HG02610 (cell line): Measurements from ENCODE around the gene ARFGAP1.
A peak's percentile ranks its signal among the peaks of the same experiment; 100 is the strongest.

ENCODE experiments used
- ATAC-seq: cut with Tn5 transposase; IDR thresholded peaks from one replicate; pipeline ENCODE4 v1.9.1; 2021; ENCODE audit warnings: mild to moderate bottlenecking, moderate library complexity; ENCODE audit not compliant: unreplicated experiment

The ARFGAP1 gene

DNA sequence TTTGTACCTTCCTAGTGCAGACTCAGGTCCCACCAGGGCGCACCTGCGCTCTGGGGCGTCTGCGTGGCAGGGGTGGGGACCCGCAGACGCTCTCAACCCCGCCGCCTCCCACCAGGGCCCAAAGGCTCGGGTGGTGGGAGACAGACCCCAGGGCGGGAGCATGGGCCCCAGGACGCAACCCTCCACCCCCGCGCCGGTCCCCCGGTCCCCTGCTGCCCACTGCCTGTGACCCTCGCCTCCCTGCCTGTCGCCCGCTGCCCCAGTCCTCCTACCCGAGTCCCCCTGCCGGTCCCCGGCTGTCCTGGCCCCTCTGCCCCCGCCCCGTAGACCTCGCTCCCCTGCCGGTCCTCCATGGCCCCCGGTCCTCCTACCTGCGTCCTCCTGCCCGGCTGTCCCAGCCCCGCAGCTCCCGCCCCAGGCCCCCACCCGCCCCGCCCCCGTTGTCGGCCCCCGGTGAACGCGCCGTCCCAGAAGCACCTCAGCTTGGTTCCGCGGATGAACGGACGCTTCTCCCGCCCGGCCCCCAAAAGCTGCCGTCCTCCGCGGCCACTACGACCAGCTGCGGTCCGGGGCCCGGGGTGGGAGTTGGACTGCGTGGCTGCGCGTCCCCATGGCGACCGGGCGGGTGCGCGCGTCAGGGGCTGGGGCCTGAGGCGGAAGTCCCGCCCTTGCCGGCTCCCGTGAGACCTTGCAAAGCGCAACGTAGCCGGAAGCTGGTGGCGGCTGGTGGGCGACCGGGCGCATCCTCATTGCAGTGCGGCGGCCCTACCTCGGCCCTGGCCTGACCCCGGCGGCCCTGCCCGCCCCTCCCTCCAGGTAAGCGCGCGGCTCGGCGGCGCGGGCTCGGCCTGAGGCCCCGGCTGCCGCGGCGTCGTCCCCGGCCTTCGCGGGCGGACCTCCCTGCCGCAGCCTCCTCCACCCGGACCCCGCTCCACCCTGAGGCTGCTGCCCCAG is at the start of gene ARFGAP1:
Gene ARFGAP1 (plus strand): TSS at position 709 of the 954 bp plus-strand sequence. CDS start 2,768 bp downstream, outside the sequence.
- ATAC-seq, result peak; percentile 83

DNA sequence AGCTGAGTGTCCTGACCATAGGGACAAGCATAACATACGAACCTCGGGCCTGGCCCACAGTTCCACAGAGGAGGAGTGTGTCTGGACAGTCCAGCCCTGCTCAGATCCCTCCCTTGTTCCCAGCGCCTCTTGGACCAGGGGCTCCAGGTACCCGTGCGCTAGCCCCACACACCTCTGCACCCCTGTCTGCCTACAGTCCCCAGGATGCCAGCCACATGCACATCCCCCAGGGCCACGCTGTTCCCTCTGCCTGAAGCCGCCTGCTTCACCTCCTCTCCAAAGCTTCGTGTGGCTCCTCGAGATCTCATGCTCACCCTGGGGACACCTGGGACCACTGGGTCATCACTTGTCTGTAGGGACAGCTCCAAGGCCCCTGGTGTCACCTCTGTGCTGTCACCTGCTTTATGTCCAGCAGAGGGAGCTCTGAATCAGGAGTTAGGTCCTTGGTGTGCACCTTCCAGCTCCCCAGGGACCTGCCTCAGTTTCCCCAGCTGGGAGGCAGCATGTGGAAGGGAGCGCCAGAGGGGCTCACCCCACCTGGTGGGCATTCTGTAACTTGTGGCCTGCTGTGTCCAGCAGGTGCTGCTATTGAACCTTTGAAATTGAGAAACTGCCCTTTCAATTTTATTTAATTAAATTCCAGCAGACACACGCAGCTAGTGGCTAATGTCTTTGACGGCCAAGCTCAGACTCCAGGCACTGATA is 49.3 kb upstream of the ARFGAP1 start:
- ATAC-seq, result no peak

DNA sequence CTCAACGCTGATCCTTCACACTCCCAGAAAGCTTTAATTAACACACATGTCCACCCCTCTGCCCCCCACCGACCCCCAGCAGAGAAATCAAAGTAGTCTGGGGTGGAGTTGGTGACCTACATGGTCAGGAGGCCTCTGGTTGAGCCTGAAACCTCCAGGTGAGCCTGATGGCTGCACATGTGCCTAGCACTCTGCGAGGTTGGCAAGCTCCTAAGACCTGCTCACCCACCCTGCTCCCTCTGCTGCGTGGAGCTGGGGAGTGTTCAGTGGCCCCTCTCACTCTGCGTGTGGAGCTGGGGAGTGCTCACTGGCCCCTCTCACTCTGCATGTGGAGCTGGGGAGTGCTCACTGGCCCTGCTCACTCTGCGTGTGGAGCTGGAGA is 48.8 kb upstream of the ARFGAP1 start:
- no peak for ATAC-seq

DNA sequence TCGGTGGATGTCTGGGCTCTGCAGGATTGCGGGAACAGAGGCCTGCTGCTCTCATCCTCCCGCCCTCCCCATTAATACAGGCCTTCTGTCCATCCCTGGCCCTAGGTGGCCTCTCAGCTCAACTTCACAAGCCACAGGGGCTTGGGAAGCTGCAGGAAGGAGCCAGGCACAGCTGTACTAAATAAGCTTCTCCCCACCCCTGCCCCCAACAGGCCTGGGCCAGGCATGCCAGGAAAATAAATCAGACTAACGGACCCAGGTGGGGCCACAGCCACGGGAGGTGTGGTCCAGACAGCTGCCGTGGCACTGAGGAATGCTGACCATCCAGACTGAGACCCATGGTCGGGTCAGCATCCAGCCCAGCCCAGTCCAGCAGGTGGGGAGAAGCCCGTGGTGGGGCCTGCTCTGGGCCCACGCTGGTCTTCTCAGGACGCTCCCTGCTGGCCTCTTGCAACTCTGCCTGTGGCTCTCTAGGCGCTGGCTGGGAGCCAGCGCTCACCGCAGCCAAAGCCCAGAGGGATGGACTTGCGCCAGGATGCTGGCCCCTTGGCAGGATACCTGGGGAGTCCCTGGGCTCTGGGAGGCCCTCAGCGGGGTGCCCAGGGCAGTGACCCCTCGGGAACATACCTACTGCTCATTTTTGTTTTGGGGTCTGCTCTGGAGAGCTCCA is 48.1 kb upstream of the ARFGAP1 start:
- ATAC-seq, result no peak

DNA sequence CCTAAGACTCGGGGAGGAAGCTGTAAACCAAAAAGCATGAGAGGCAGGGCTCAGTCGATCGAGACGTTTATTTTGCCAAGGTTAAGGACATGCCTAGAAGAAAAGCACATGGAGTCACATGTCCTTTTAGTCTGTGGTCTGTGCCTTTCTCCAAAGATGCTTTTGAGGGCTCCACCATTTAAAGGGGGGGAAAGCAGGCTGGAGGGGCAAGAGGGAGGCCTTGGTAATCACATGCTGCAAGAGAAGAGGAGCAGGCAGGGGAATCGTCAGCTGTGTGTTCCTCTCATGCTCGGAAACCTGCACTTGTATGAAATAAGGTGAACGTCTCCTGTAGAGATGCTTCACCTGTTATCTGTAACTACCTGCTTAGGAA is 47.5 kb upstream of the ARFGAP1 start:
- ATAC-seq, result no peak

DNA sequence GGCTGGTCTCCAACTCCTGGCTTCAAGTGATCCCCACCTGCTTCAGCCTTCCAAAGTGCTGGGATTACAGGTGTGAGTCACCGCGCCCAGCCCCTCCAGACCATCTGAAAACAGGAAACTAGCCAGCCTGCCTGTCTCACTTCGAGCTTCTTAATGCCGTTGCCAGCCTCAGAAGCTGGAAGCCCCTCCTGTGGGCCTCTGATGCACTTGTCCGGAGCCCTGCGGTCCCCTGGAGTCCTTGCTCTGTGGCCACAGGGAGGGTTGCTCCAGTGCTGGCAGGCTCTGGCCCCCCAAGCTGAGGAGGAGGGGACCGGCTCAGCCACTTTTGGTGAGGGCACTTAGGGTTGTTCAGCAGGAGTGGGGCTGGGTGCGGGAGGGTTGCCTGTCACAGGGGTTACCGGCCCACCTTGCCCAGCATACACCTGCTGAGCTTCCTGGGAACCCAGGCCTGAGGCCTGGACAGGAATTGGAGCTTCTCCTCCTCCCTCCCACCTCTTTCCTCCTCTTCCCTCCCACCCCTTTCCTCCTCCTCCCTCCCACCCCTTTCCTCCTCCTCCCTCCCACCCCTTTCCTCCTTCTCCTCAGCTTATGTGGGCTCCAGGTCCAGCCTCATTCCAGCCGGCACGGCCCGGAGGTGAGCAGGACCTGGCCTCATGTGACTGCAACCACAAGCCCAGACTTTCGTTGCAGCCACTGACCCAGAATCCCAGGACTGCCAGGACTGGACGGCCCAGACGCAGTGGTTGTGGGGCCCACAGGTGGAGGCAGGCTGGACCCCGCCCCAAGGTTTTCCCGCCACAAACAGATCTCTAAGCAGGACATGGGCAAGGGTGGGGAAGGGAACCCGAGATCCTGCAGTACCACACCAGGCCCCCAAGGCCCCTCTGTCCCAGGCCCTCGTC is 46.3 kb upstream of the ARFGAP1 start:
- ATAC-seq, result no peak

DNA sequence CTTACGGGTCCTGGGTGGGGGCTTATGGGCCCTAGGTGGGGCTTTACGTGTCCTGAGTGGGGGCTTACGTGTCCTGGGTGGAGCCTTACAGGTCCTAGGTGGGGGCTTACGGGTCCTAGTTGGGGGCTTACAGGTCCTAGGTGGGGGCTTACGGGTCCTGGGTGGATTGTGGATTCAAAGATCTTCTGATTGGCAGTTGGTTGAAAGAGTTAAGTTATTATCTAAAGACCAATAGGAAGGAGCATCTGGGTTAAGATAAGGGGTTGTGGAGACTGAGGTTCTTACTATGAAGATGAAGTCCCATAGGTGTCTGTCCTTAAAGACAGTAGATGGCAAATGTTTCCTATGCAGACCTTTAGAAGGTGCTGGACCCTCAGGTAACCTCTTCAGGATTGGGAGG is 45.4 kb upstream of the ARFGAP1 start:
- no peak for ATAC-seq

DNA sequence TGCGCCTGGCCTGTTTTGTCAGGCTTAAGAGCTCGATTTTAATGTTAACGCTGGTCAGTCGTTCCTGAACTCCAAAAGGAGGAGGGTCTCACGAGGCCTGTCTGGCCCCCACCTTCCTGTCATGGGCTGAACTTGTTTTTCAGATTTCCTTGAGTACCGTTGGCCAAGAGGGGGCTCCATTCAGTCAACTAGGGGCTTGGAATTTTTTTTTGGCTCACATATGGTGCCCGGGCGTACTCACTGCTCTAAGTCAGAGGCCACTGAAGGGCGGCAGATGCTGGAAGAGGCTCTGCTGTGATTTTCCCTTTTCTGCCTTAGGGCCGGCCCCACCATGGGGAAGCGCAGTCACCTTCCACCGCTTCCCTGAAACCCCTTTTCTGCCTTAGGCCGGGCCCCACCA is 43.8 kb upstream of the ARFGAP1 start:
- no peak for ATAC-seq

DNA sequence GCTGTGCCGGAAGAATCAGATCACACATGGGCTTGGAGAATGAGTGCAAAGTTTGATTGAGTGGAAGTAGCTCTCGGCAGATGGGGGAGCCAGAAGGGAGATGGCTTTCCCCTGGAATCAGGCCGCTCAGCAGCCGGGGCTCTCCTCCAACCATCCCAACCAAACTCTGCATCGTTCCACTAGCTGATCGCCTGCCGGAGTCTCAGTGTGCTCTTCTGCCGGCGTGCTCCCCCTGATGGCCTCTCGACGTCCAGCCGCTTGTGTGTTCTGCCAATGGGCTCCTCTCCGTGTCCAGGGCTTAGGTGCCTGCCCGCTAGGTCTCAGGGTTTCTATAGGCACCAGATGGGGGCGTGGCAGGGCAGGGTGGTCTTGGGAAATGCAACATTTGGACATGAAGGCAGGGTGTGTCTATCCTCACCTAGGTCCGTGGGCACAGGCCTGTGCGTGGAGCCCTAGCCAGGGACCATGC is 41.8 kb upstream of the ARFGAP1 start:
- ATAC-seq, result no peak

DNA sequence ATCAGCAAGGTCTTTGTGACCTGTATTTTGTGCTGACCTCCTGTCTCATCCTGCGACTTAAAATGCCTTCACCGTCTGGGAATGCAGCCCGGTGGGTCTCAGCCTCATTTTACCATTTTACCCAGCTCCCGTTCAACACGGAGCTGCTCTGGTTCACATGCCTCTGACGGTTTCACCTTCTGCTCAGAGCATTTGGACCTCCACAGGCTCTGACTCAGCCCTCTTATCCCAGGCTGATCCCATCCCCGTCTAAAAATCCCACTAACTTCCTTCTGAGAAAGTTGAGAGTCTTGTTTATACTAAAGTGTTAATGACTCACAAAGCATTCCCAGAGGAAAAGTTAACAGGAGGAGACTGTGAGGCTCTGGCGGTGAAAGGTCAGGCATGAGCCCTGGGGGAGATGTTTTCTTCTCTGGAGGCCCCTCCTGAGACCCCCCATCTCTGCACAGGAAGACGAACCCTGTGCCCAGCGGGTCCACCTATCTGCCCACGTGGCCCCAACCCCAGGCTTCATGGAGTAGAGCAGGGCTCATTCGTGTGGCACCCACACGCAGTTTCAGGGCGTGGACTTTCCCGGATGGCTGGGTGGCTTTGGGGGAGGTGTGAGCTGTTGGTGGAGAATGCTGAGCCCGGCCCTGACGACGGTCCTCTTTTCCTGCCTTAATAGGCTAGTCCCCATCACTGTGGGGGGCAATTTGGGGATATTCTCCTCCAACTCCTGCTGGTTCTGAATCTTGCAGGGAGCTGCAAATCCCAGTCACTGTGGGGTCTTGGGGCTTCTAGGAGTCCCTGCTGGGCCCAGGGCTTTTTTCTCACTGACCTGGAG is 40.2 kb upstream of the ARFGAP1 start:
- no peak for ATAC-seq

DNA sequence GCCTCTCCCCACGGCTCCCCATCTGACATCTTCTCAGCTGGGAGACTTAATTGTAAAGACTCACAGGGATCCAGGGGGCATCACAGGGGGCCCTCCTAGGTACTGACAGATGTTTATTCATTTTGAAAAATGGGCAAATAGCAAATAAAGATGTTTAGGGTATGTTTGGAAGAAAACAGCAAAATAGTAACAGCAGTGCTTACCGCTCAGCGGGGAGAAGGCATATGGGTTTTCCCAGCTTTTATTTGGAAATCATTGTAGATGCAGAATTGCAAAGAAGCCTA is 39.6 kb upstream of the ARFGAP1 start:
- no peak for ATAC-seq

DNA sequence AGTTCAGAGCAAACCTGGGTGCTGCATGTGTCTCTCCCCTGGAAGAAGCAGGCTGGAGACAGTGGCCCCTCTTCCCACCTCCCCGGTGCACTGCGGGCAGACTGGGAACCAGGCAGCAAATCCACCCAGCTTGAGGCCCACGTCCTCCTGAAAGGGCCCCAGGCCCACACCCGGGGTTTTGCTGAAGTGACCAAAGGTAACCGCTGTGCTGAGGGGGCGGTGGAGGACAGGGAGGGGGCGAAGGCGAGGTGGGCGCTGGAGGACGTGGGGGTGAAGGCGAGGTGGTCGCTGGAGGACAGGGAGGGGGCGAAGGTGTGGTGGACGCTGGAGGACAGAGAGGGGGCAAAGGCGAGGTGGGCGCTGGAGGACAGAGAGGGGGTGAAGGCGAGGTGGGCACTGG is 38.7 kb upstream of the ARFGAP1 start:
- ATAC-seq, result no peak

DNA sequence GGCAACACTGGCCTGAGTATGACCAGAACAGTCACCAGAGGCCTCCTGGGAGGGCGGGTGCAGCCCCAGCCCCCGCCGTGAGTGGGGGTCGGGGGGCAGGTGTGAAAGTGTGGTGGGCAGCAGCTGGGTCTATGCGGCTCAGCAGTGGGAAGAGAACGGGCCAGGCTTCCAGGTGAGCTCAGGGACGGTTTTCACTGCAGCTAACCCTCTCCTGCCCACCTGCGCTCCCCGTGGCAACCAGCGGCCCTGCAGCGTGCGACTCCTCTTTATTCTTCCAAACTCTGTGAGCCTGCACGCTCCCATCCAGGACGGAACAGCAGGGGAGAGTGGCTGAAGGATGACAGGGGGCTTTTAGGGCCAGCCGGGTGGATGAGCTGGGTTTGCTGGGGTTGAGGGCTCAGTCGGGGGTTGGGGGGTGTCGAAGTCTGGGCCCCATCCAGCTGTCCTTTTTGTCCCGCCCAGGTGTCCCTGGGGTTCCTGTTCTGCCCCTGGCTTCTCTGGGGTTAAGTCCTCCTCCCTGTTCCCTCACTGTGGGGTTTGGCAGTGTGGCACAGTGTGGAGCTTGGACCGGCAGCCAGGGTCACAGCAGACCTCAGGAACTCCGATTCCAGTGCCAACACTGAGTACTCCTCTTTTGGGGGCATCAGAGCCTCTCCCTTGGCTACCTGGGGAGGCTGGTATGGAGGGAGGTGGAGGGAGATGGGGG is 37.8 kb upstream of the ARFGAP1 start:
- no peak for ATAC-seq

DNA sequence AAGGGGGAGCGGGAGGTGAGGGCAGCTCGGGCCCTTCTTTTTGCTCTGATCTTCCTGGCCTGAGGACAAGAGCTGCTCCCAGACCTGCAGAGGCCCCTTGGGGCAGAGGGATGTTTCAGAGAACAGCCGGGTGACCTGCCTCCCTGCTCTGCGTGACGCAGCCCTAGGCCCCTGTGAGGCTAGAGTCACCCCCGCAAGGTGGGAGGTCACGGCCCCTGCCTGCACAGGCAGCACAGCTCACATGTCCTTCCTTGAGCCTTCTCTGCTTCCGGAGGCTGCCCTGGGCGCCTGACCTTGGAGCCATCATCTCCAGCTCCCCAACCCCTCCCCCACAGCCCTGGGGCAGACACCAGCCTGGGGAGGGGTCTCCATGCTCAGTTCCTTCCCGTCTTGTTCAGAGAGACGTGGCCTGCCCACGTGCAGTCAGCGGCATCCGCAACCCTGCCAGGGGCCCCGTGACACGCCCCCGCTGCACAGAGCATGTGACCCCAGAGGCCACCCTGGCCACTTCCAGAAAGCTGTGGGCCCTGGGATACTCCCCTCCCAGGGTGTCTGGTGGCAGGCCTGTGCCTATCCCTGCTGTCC is 37.1 kb upstream of the ARFGAP1 start, which contains the start of gene BIRC7:
Gene BIRC7 (plus strand): TSS at position 507 of the 585 bp plus-strand sequence. CDS start 192 bp downstream, outside the sequence.
- ATAC-seq, result no peak

DNA sequence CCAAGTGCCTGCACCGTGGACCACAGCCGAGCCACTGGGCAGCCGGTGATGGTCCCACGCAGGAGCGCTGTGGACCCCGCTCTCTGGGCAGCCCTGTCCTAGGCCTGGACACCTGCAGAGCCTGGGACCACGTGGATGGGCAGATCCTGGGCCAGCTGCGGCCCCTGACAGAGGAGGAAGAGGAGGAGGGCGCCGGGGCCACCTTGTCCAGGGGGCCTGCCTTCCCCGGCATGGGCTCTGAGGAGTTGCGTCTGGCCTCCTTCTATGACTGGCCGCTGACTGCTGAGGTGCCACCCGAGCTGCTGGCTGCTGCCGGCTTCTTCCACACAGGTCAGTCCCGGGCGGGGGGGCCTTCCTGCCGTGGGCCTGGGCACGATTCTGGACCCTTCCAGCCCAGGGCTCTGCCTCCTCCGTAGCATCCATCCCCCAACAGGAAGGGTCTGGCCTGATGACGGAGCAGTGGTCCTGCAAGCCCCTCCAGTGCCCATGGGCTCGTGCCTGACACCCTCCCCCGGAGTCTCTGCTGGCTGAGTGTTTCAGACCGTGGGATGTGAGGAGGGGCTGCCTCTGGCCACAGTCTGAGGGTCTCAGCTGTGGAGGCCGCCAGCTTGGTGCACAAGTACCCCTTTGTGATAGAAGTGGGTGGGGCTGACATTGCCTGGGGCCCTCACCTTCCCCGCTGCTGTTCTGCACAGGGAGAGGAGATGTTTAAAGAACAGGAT is 36.3 kb upstream of the ARFGAP1 start:
- ATAC-seq, result no peak

DNA sequence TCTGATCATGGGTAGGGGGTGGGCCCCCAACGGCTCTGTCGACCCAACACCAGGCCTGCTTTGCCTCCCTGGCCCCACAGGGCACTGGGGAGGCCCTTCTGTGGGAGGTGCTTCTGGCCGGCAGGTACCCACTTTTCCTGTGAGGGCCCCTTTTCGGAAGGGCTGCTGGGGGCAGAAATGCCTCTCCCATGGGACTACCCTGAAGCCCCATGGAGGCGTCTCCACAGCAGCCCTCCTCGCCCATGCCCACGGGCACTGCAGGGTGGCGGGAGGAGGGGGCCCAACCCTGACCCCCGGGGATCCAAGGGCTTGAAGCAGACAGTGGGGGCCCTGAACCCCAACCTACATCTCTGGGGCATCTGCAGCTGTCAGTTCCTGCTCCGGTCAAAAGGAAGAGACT is 34.6 kb upstream of the ARFGAP1 start:
- no peak for ATAC-seq

DNA sequence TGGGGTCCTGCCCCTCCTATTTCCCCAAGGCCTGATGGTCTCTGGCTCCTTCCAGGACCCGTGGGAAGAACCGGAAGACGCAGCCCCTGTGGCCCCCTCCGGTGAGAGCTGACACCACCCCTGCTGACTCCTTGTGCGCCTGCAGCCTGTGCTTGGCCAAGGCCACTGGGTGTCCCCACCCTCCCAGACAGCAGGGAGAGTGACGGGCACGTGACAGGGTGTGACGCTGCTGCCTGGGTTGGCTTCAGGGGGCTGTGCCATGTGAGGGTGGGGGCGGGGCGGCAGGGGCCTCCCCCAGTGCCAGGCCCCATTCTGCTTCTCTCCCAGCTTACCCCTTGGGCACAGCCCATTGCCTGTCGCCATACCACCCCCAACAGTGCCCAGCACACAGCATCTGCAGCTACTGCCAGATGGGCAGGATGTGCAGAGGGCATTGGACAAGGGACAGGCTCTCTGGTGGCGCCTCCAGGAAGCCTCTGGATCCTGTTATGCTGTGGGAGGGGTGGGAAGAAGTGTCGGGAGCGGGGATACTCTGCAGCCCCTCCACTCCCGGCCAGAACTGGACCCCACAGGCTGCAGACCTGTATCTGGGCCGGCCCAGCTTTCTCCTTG is 34.0 kb upstream of the ARFGAP1 start:
- no peak for ATAC-seq

DNA sequence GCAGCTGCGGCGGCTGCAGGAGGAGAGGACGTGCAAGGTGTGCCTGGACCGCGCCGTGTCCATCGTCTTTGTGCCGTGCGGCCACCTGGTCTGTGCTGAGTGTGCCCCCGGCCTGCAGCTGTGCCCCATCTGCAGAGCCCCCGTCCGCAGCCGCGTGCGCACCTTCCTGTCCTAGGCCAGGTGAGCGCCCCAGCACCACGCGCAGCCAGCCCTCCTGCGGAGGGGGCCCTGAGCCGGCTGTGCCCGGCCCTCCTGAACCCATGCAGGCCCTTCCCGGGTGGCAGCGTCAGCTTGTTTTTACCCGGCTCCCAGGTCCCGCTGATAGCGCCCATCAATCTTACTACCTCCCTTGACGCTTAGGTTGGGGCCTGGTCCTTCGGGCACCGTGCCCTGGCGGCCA is 33.2 kb upstream of the ARFGAP1 start:
- ATAC-seq, result no peak
